GM18505 (cell line): ENCODE data around the gene LRRC74A.

Experiments used
- ATAC-seq: cut with Tn5 transposase; IDR thresholded peaks from one replicate; pipeline ENCODE4 v1.9.1; 2021; ENCODE audit not compliant: unreplicated experiment
- POLR2A ChIP-seq: IDR thresholded peaks from 4 replicates; pipeline ENCODE4 v1.6.1; 2011; ENCODE audit warnings: borderline replicate concordance; ENCODE audit not compliant: insufficient read depth, insufficient read length; ENCODE audit errors: extremely low read depth

LRRC74A gene

DNA sequence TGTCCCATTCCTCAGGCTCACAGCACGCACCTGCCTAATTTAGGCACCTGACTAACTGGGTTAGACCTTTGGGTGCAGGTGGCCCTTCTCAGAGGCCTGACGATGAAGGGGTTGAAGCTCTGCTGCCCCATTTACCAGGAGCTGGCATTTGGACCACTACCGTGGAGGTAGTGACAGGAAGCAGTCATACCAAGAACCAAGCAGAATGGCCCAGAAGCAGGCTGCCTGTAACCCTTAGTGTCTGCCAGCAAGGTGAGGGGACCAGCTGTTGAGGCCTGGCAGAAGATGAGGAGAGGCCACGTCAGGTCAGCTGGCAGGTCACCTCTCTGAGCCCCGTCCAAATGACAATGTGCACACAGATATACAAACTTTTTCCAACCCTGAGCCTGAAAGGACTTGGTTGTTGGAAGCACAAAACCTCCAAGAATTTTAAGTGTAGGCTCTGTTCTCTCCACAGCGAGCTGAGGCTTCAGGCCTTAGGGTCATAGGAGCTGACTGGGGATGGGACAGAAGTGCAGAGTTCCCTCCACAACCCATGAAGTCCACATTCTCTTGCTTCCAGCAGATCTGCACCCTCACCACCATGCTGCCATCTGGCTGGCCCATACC is 41.8 kb upstream of the LRRC74A start:
- ATAC-seq, result no peak
- TF ChIP-seq POLR2A, result no peak

DNA sequence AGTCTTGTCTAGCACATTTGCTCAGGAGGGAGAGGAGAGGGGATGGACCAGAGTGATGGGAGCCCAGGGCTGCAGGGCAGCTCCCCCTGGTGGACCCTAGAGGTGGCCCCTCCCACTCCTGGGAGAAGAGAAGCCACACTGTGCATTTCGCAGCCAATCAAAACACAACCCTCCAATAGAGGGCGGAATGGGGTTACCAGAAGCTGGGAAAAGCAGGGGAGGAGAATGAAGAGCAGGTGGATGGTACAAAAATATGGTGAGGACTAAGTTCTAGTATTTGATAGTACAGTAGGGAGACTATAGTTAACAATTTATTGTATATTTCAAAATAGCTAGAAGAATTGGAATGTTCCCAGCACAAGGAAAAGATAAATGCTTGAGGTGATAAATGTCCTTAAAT is 41.3 kb upstream of the LRRC74A start:
- ATAC-seq, result peak; percentile 76
- no peak for TF ChIP-seq POLR2A

- no peak for TF ChIP-seq POLR2A
- ATAC-seq, result no peak
Observed at GRCh38 chr14:76786601-76787000, 39.6 kb upstream of the LRRC74A start.

DNA sequence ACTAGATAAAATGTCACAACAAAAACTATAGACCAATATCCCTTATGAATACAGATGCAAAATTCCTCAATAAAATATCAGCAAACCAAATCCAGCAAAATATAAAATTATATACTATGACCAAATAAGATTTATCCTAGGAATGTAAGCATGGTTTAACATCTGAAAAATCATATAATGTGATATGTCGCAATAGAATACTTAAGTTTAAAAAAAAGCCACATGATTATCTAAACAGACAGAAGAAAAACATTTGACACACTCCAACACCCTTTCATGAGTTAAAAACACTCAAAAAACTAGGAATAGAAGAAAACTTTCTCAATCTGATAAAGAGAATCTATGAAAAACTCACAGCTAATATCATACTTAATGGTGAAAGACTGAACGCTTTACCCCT is 33.8 kb upstream of the LRRC74A start:
- no peak for ATAC-seq
- no peak for TF ChIP-seq POLR2A

DNA sequence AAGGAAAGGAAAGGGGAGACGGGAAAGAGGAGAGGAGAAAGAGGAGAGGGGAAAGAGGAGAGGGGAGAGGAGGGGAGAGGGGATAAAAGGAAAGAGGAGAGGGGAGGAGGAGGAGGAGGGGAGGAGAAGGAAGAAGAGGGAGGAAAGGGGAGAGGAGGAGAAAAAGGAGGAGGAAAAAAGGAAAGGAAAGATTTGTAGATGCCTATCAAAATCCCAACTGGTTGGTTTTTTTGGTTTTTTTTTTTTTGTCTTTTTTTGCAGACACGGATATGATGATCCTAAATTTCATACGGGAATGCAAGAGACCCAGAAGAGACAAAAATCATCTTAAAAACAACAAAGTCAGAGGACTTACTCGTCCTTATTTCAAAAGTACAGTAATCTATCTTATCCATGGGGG is 32.9 kb upstream of the LRRC74A start:
- TF ChIP-seq POLR2A, result no peak
- no peak for ATAC-seq

DNA sequence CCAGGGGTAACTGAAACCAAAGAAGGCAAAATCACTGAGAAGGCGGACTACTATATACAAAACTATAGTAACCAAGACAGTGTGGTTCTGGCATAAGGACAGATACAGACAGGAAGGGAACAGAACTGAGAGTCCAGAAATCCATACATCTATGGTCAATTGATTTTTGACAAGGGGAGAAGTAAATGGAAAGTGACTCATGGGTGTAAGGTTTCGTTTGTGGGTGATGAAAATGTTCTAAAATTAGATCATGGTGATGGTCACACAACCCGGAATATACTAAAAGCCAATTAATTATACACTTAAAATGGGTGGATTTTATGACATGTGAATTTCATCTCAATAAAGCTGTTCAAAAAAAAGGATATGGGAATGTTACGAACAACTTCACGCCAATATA is 32.3 kb upstream of the LRRC74A start:
- ATAC-seq, result no peak
- TF ChIP-seq POLR2A, result no peak

DNA sequence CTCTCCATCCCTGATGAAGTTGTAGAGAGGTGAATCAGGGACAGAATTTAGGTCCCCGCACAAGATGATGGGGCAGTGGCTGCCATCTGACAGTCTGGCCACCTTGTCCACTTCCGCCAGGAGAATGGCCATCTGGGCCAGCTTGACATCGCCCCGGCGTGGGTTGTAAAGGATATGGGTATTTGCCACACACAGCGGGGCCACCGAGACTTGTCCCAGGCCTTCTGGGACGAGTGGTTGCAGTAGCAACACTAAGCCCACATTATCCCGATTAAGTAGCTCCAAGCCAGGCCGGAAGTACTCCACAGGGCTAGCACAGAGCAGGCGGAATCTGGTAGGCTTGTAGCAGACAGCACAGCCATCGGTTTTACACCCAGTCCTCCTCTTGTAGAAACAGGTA is 19.8 kb upstream of the LRRC74A start:
- no peak for TF ChIP-seq POLR2A
- no peak for ATAC-seq

DNA sequence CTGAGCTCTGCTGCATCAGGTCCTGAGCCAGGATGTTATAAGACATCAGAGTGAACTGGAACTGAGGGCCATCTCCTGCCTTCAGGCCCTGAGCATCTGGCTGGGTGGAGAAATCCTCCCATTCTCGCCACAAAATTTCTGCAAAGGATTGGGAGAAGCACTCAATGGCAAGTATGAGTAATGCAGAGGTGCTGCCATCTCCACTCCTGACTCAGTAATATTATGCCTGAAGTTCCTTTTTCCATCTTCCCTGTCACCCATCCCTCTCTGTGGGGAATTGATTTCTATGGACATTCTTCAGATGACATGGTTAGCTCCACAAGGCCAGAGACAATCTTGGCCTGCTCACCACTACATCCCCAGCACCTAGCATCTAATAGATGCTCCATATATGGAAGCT is 18.2 kb upstream of the LRRC74A start:
- no peak for ATAC-seq
- no peak for TF ChIP-seq POLR2A

DNA sequence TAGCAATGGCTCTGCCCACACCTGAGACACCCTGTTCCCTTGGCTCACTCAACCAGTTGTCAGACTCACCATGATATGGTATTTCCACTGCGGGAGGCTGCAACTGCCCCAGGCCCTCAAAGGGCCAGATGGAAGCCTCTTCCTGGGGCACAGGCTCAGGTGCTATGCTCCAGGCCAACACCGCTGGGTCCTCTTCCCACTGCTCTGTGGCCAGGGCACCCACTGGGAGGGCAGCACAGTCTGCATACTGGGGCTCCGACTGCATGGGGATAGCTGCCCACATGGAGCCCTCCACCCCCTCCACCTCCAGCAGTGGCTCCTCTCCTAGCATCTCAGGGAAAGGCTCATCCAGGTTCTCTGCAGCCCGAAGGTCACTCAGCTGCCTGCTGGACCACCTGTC is 17.2 kb upstream of the LRRC74A start:
- no peak for TF ChIP-seq POLR2A
- ATAC-seq, result no peak

GRCh38 chr14:76810525-76810924 is 15.7 kb upstream of the LRRC74A start:
- ATAC-seq, result no peak
- no peak for TF ChIP-seq POLR2A

GRCh38 chr14:76810953-76811400 is 15.2 kb upstream of the LRRC74A start:
- no peak for ATAC-seq
- TF ChIP-seq POLR2A, result no peak

DNA sequence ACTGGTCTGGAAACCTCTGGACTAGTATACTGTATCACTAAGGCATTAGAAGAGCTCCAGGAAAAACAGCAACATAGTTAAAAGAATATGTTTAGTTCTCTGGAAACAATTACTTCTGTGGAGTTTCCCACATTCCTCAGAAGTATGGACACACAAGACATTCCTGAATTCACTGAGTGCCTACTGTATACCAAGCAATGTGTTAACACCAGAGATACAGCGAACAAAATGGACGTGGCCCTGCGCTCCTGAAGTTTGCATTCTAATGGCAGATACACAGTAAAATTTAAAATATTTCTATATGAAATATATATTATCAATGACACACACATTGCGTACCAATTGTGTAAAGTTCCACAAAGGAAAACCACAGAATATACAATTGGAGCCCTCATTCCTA is 14.6 kb upstream of the LRRC74A start:
- no peak for TF ChIP-seq POLR2A
- no peak for ATAC-seq

- no peak for TF ChIP-seq POLR2A
- ATAC-seq, result no peak
Observed at GRCh38 chr14:76812093-76812421, 14.2 kb upstream of the LRRC74A start.

DNA sequence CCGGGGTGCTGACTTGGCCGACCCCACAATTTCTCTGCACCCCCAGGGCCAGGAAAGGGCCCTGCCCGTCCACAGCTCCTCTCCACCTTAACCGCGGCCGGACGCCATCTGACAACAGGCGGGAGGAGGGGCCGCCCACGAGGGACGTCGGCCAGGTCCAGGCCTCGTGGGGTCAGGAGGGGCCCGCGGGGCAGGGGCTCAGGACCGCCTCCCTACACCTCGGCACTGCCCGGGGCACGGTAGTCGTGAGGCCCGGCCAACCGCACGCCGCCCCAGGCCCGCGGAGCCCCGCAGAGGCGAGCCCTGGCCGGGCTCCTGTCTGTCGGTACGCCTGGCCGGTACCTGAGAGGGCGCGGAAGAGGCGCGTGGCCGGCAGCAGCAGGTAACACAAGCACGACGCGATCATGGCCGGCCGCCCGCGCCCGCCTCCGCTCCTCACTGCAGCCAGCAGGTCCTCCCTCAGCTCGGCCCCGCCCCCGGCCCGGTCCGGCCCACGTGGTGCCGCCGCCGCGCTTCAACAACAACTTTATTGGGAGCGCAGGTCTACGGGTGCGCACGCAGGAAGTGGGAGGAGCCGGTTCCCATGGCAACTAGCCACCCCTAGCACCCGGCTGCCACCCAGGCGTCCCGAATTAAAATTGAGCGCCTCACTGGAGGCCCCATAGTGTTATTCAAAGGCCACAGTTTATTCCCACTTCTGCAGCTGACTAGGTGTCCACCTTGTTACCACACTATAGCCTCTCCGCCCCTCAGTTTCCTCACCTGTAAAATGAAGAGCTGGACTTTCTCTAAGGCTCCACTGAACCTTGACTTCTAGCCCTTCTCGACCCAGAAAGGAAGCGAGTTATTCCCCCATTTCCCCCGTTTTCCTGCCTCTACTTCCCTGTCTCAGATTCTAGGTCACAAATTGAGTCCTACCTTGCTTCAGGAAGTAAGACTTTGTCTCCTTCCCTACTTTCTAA is 13.5 kb upstream of the LRRC74A start, which contains the start of gene ANGEL1:
Gene ANGEL1, minus strand, starts transcription at position 461 of the 962 bp plus-strand sequence. Its CDS starts 55 bp downstream, at position 406.
- ATAC-seq, result peak; percentile 90
- TF ChIP-seq POLR2A, result peak; percentile 90

DNA sequence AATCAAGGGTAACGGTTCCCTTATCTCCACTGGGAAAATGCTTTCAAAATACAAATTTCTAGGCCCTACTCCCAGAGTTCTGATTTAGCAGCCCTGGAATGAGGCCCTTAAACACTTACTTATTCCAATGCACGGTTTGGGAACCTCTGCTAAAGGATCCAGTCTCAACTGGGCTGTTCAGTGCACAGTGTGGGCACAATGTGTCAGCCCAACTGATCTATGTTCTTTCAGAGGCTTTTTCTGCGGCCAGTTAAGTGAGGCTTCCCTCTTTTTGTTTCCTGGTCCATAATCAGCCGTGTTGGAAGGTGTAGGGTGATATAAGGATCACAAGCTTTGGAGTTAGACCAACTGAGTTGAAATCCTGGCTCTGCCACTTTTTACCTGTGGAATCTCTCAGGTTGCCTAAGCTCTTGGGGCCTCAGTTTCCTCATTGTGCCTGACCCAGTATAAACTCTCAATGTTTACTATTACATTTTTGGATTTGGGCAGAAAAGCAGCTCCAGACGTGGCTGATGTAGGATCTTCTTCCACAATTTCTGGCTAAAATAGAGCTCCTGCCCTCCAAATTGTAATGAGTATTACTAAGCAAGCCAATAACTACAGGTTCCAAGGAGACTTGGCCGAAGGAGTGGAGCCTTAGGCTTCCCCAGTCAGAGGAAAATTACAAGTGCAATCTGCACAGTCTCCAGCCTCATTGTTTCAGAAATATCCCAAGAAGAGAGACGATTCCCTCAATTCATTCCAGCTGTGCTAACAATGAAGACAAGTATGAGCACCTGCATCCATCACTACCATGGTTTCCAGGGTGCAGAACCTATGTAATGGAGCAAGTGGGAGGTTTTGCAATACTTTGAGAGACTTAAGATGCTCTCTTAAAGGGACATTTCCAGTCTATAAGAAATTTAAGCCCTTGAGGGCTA is 11.2 kb upstream of the LRRC74A start:
- no peak for ATAC-seq
- TF ChIP-seq POLR2A, result no peak
